WTC11 (cell line): ENCODE measurements around the gene PNMT. TPM values are rescaled to one million over a fixed set of nuclear protein-coding genes. Genes with fewer than 3 reads are reported as not detected.

Experiments
- ATAC-seq: fragments of 200-7000 bp; cut with Tn5 transposase; 2 replicates; pipeline ENCODE4 v1.10.0; 2021; ENCODE audit warnings: mild to moderate bottlenecking, moderate library complexity
- CTCF ChIA-PET: fragments of 300-600 bp; sonication (Branson Sonifier 250); formaldehyde crosslinking; loops from one replicate; lab custom pipeline; 2021; ENCODE audit warnings: antibody characterized with exemption; lab: Charles Lee
- POLR2A ChIA-PET: fragments of 350-600 bp; sonication (Branson Sonifier 250); formaldehyde crosslinking; loops from one replicate; lab custom pipeline; 2021; ENCODE audit warnings: antibody characterized with exemption; lab: Charles Lee
- DNase-seq: peaks from one replicate; pipeline ENCODE4 v3.0.0; 2021; ENCODE audit warnings: low spot score
- H3K27ac Mint-ChIP-seq: 2 replicates; pipeline ENCODE4 v1.8.0; 2021; ENCODE audit warnings: mixed read lengths
- H3K27me3 Mint-ChIP-seq: 2 replicates; pipeline ENCODE4 v1.8.0; 2021; ENCODE audit warnings: low read depth, mild to moderate bottlenecking, moderate library complexity, mixed read lengths
- H3K36me3 Mint-ChIP-seq: 2 replicates; pipeline ENCODE4 v1.8.0; 2021; ENCODE audit warnings: mixed read lengths
- H3K4me1 Mint-ChIP-seq: 2 replicates; pipeline ENCODE4 v1.8.0; 2022; ENCODE audit warnings: mixed read lengths
- H3K4me3 Mint-ChIP-seq: 2 replicates; pipeline ENCODE4 v1.8.0; 2021; ENCODE audit warnings: mild to moderate bottlenecking, moderate library complexity, mixed read lengths
- H3K9me3 Mint-ChIP-seq: 2 replicates; pipeline ENCODE4 v1.8.0; 2021; ENCODE audit warnings: mixed read lengths
- ERG ChIP-seq: fragments of 250-450 bp; sonication (Bioruptor Pico); IDR thresholded peaks from 2 replicates; pipeline ENCODE4 v1.8.0; 2021; ENCODE audit warnings: mild to moderate bottlenecking
- FOXP1 ChIP-seq: sonication (generic); formaldehyde crosslinking; IDR thresholded peaks from 2 replicates; pipeline ENCODE4 v1.8.0; 2022; ENCODE audit warnings: missing genetic modification reagents, mild to moderate bottlenecking, moderate library complexity, borderline replicate concordance
- IRF2 ChIP-seq: sonication (generic); formaldehyde crosslinking; IDR thresholded peaks from 2 replicates; pipeline ENCODE4 v1.8.0; 2022; ENCODE audit warnings: low read depth, missing genetic modification reagents, borderline replicate concordance
- JUN ChIP-seq: sonication (generic); formaldehyde crosslinking; IDR thresholded peaks from 2 replicates; pipeline ENCODE4 v1.8.0; 2023; ENCODE audit warnings: mild to moderate bottlenecking, missing genetic modification reagents
- MXD4 ChIP-seq: fragments of 250-450 bp; sonication (Bioruptor Pico); IDR thresholded peaks from 2 replicates; pipeline ENCODE4 v1.8.0; 2021; ENCODE audit warnings: mild to moderate bottlenecking, moderate library complexity, borderline replicate concordance
- NFYB ChIP-seq: sonication (generic); formaldehyde crosslinking; conservative IDR thresholded peaks from 2 replicates; pipeline ENCODE4 v1.8.0; 2022; ENCODE audit warnings: low read depth, missing genetic modification reagents
- NR1H2 ChIP-seq: sonication (generic); formaldehyde crosslinking; IDR thresholded peaks from 2 replicates; pipeline ENCODE4 v1.9.0; 2021; ENCODE audit warnings: mild to moderate bottlenecking, moderate library complexity, missing genetic modification reagents
- RELA ChIP-seq: sonication (generic); formaldehyde crosslinking; IDR thresholded peaks from 2 replicates; pipeline ENCODE4 v1.8.1; 2022; ENCODE audit warnings: missing genetic modification reagents, mild to moderate bottlenecking, borderline replicate concordance
- ZNF121 ChIP-seq: sonication (generic); formaldehyde crosslinking; IDR thresholded peaks from 2 replicates; pipeline ENCODE4 v1.8.0; 2023; ENCODE audit warnings: missing genetic modification reagents
- ZNF317 ChIP-seq: sonication (generic); formaldehyde crosslinking; IDR thresholded peaks from 2 replicates; pipeline ENCODE4 v1.8.1; 2023; ENCODE audit warnings: low read depth, mild to moderate bottlenecking, moderate library complexity, missing genetic modification reagents, borderline replicate concordance
- ZNF423 ChIP-seq: fragments of 250-450 bp; sonication (Bioruptor Pico); IDR thresholded peaks from 2 replicates; pipeline ENCODE4 v2.1.2; 2022; ENCODE audit warnings: mild to moderate bottlenecking, moderate library complexity
- total RNA-seq: library from RNA; stranded (reverse); gene quantifications from 3 replicates; pipeline ENCODE4 v1.2.3, GENCODE V29; 2021
- TF ChIP-seq, protein P1 (sequence below): sonication (generic); formaldehyde crosslinking; IDR thresholded peaks from 2 replicates; pipeline ENCODE4 v1.8.0; 2022; ENCODE audit warnings: mild to moderate bottlenecking, missing genetic modification reagents
- TF ChIP-seq, protein P2 (sequence below): sonication (generic); formaldehyde crosslinking; IDR thresholded peaks from 2 replicates; pipeline ENCODE4 v1.8.1; 2023; ENCODE audit warnings: mild to moderate bottlenecking, missing genetic modification reagents, moderate library complexity
- TF ChIP-seq, protein P3 (sequence below): sonication (generic); formaldehyde crosslinking; IDR thresholded peaks from 2 replicates; pipeline ENCODE4 v1.8.1; 2023; ENCODE audit warnings: mild to moderate bottlenecking, missing genetic modification reagents
- TF ChIP-seq, protein P4 (sequence below): fragments of 200-600 bp; IDR thresholded peaks from 2 replicates; pipeline ENCODE4 v1.8.0; 2022; ENCODE audit warnings: antibody characterized with exemption
- TF ChIP-seq, protein P5 (sequence below): fragments of 250-450 bp; sonication (Bioruptor Pico); IDR thresholded peaks from 2 replicates; pipeline ENCODE4 v1.9.0; 2021; ENCODE audit warnings: mild to moderate bottlenecking
- TF ChIP-seq, protein P6 (sequence below): sonication (generic); formaldehyde crosslinking; IDR thresholded peaks from 2 replicates; pipeline ENCODE4 v1.8.0; 2023; ENCODE audit warnings: missing genetic modification reagents

PNMT gene
- total RNA-seq, 1 experiment from 2014 or later: 3.1 TPM

DNA sequence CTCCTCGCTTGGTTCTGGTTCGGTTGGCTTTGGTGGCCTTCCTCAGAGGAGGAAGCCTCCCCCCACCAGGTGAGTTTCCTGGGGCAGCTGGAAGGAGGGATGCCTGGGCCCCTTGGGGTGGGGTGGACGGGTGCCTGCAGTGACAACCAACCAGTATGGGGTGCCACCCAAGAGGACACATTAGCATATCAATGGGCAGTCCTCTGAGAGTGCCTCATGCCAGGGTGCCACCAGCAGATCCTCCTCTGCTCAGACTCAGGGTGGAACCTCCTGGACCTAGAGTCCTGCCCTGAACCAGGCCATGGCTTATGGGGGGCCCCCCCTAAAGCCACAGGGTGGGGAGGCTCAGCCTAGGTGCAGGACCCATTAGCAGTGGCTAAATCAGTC is 38.8 kb upstream of the PNMT start:
- peaks cover 37% of the 10 kb centered on the region for H3K27me3 Mint-ChIP-seq
- H3K36me3 Mint-ChIP-seq: no peaks in the 10 kb centered on the region
- H3K27ac Mint-ChIP-seq: no peak overlapping the region
- TF ChIP-seq ERG (CRISPR knock-in tag): no peak
- TF ChIP-seq, protein P1, sequence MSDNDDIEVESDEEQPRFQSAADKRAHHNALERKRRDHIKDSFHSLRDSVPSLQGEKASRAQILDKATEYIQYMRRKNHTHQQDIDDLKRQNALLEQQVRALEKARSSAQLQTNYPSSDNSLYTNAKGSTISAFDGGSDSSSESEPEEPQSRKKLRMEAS: no peak
- TF ChIP-seq, protein P2, sequence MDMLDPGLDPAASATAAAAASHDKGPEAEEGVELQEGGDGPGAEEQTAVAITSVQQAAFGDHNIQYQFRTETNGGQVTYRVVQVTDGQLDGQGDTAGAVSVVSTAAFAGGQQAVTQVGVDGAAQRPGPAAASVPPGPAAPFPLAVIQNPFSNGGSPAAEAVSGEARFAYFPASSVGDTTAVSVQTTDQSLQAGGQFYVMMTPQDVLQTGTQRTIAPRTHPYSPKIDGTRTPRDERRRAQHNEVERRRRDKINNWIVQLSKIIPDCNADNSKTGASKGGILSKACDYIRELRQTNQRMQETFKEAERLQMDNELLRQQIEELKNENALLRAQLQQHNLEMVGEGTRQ: no peak
- TF ChIP-seq, all 79 proteins: peak for 0
- POLR2A ChIA-PET: interaction anchor here (1.0 kb wide), 1 partner anchor 16 kb away, joined by 3 read pairs; no protein-coding TSS in a partner anchor
- H3K4me1 Mint-ChIP-seq: peaks cover 82% of the 10 kb centered on the region
- ATAC-seq (no peak), DNase-seq (no peak)
- no peaks in the 10 kb centered on the region for H3K9me3 Mint-ChIP-seq
- CTCF ChIA-PET: interaction anchor here (2.0 to 23.6 kb wide), 6 partner anchors 8 to 79 kb away, joined by 9 to 876 read pairs (median 321); partner anchors contain the start of genes PNMT, PPP1R1B and TCAP
- no peak overlapping the region for H3K4me3 Mint-ChIP-seq

- TF ChIP-seq NR1H2 (CRISPR knock-in tag) (no peak), FOXP1 (no peak), IRF2 (no peak), ZNF121 (CRISPR knock-in tag) (no peak), ZNF423 (no peak), JUN (CRISPR knock-in tag) (no peak), MXD4 (CRISPR knock-in tag) (no peak), RELA (CRISPR knock-in tag) (no peak), NFYB (CRISPR knock-in tag) (no peak), ZNF317 (CRISPR knock-in tag) (no peak)
- TF ChIP-seq, protein P3, sequence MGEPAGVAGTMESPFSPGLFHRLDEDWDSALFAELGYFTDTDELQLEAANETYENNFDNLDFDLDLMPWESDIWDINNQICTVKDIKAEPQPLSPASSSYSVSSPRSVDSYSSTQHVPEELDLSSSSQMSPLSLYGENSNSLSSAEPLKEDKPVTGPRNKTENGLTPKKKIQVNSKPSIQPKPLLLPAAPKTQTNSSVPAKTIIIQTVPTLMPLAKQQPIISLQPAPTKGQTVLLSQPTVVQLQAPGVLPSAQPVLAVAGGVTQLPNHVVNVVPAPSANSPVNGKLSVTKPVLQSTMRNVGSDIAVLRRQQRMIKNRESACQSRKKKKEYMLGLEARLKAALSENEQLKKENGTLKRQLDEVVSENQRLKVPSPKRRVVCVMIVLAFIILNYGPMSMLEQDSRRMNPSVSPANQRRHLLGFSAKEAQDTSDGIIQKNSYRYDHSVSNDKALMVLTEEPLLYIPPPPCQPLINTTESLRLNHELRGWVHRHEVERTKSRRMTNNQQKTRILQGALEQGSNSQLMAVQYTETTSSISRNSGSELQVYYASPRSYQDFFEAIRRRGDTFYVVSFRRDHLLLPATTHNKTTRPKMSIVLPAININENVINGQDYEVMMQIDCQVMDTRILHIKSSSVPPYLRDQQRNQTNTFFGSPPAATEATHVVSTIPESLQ (CRISPR knock-in tag): no peak
- TF ChIP-seq, protein P2: no peak
- TF ChIP-seq, protein P4, sequence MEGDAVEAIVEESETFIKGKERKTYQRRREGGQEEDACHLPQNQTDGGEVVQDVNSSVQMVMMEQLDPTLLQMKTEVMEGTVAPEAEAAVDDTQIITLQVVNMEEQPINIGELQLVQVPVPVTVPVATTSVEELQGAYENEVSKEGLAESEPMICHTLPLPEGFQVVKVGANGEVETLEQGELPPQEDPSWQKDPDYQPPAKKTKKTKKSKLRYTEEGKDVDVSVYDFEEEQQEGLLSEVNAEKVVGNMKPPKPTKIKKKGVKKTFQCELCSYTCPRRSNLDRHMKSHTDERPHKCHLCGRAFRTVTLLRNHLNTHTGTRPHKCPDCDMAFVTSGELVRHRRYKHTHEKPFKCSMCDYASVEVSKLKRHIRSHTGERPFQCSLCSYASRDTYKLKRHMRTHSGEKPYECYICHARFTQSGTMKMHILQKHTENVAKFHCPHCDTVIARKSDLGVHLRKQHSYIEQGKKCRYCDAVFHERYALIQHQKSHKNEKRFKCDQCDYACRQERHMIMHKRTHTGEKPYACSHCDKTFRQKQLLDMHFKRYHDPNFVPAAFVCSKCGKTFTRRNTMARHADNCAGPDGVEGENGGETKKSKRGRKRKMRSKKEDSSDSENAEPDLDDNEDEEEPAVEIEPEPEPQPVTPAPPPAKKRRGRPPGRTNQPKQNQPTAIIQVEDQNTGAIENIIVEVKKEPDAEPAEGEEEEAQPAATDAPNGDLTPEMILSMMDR: no peak
- TF ChIP-seq, protein P5, sequence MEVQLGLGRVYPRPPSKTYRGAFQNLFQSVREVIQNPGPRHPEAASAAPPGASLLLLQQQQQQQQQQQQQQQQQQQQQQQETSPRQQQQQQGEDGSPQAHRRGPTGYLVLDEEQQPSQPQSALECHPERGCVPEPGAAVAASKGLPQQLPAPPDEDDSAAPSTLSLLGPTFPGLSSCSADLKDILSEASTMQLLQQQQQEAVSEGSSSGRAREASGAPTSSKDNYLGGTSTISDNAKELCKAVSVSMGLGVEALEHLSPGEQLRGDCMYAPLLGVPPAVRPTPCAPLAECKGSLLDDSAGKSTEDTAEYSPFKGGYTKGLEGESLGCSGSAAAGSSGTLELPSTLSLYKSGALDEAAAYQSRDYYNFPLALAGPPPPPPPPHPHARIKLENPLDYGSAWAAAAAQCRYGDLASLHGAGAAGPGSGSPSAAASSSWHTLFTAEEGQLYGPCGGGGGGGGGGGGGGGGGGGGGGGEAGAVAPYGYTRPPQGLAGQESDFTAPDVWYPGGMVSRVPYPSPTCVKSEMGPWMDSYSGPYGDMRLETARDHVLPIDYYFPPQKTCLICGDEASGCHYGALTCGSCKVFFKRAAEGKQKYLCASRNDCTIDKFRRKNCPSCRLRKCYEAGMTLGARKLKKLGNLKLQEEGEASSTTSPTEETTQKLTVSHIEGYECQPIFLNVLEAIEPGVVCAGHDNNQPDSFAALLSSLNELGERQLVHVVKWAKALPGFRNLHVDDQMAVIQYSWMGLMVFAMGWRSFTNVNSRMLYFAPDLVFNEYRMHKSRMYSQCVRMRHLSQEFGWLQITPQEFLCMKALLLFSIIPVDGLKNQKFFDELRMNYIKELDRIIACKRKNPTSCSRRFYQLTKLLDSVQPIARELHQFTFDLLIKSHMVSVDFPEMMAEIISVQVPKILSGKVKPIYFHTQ (CRISPR knock-in tag): no peak
- TF ChIP-seq, protein P6, sequence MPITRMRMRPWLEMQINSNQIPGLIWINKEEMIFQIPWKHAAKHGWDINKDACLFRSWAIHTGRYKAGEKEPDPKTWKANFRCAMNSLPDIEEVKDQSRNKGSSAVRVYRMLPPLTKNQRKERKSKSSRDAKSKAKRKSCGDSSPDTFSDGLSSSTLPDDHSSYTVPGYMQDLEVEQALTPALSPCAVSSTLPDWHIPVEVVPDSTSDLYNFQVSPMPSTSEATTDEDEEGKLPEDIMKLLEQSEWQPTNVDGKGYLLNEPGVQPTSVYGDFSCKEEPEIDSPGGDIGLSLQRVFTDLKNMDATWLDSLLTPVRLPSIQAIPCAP (CRISPR knock-in tag): no peak
- TF ChIP-seq, all 79 proteins: peak for 0
- Mint-ChIP-seq H3K36me3 (no peaks in the 10 kb centered on the region), H3K9me3 (no peaks in the 10 kb centered on the region), H3K4me3 (no peak overlapping the region), H3K4me1 (peaks cover 82% of the 10 kb centered on the region), H3K27ac (no peak overlapping the region), H3K27me3 (peaks cover 33% of the 10 kb centered on the region)
- POLR2A ChIA-PET: interaction anchor here (1.0 kb wide), 1 partner anchor 15 kb away, joined by 3 read pairs; no protein-coding TSS in a partner anchor
- CTCF ChIA-PET: interaction anchor here (6.5 to 23.6 kb wide), 3 partner anchors 8 to 38 kb away, joined by 252 to 876 read pairs (median 851); partner anchors contain the start of genes PNMT, PPP1R1B and TCAP
- no peak for ATAC-seq
- DNase-seq: no peak
Measured at GRCh38 chr17:39629898-39630297, 38.4 kb upstream of the PNMT start.
